Spleen (tissue), 7 donors: ENCODE measurements around the gene VSTM2L.

Source experiments
- CTCF ChIP-seq, 11 experiments: fragments of 200-600 bp in 7 of 11; fragments of 450-650 bp in 4 of 11; sonication (generic) in 4 of 11; IDR thresholded peaks in 8 of 11; conservative IDR thresholded peaks in 3 of 11; 1 replicate in 7 of 11; 2 replicates in 4 of 11; pipeline versions ENCODE4 v1.4.0 to v1.8.0; 2016 to 2021; ENCODE audit warnings: antibody characterized with exemption in 11 of 11, inconsistent platforms in 4 of 11, mild to moderate bottlenecking in 1 of 11
- POLR2A ChIP-seq, 3 donors: fragments of 450-650 bp; IDR thresholded peaks; one replicate each; pipeline ENCODE4 v1.5.1; 2017; ENCODE audit warnings: antibody characterized with exemption in 3 of 3, mild to moderate bottlenecking in 1 of 3
- donor health status: DM: no; HTN: no; CAD: no; lungs with moderate emphysema.
- donor health status: DM: no; HTN: no; CAD: no.
- donor health status: DM: no; HTN: no; CAD: no.

- TF ChIP-seq CTCF (IDR thresholded peaks at IDR 0.05 in 8 of 11, conservative IDR thresholded peaks at IDR 0.05 in 3 of 11) (no peak), POLR2A (IDR thresholded peaks at IDR 0.05) (no peak)
Measured at GRCh38 chr20:37991908-37992307, 89.0 kb downstream of the VSTM2L start.
